ENCODE measurements around the gene SPTSSA. TPM values are rescaled to one million over a fixed set of nuclear protein-coding genes. Genes with fewer than 3 reads are reported as not detected.

The SPTSSA gene
- total RNA-seq, 4 donors from 2014 or later, result 4.8 to 45.7 (median 28.4) TPM

- Histone ChIP-seq H3K36me3 (no peaks in the 10 kb centered on the region), H3K4me1 (peaks cover 0 to 19% (median 5%) of the 10 kb centered on the region in 4 donors), H3K4me3 (no peak overlapping the region), H3K9me3 (peaks cover 8 to 9% of the 10 kb centered on the region in 2 donors), H3K27ac (no peak overlapping the region), H3K27me3 (no peaks in the 10 kb centered on the region)
- 81 to 87% methylated on average over 5 of the region's 5 CpGs for WGBS, 2 donors (ENCODE audit: low coverage in 1 of 2)
- no peak for TF ChIP-seq CTCF (IDR thresholded peaks at IDR 0.05)
- no peak for TF ChIP-seq POLR2AphosphoS5 (IDR thresholded peaks at IDR 0.05)
- no peak for TF ChIP-seq EP300 (IDR thresholded peaks at IDR 0.05; ENCODE audit: low read depth)
- no peak for TF ChIP-seq POLR2A (IDR thresholded peaks at IDR 0.05)
- intact Hi-C loops (cut with DNase I; ENCODE audit: low total_unique reads), result no loop called here
- in situ Hi-C loops (cut with MboI; ENCODE audit: low pct_ligation_motif_present in 1 of 4, low pct_unique_long_range_greater_than_20kb in 1 of 4, low sequenced_read_pairs in 3 of 4), result no loop called here
- DNase-seq, result peak; percentile 24
Measured at GRCh38 chr14:34425095-34425851, 36.8 kb downstream of the SPTSSA start.

- Histone ChIP-seq H3K4me3 (no peak overlapping the region), H3K9me3 (peaks cover 14 to 16% of the 10 kb centered on the region in 2 donors), H3K27me3 (no peaks in the 10 kb centered on the region), H3K36me3 (no peaks in the 10 kb centered on the region), H3K4me1 (peaks cover 0 to 19% (median 5%) of the 10 kb centered on the region in 4 donors), H3K27ac (no peak overlapping the region)
- no peak for TF ChIP-seq CTCF (IDR thresholded peaks at IDR 0.05)
- TF ChIP-seq POLR2A (IDR thresholded peaks at IDR 0.05), result no peak
- TF ChIP-seq POLR2AphosphoS5 (IDR thresholded peaks at IDR 0.05), result no peak
- no peak for TF ChIP-seq EP300 (IDR thresholded peaks at IDR 0.05; ENCODE audit: low read depth)
- DNase-seq, result no peak
- in situ Hi-C loops (cut with MboI; ENCODE audit: low pct_ligation_motif_present in 1 of 4, low pct_unique_long_range_greater_than_20kb in 1 of 4, low sequenced_read_pairs in 3 of 4) (no loop called here), intact Hi-C loops (cut with DNase I; ENCODE audit: low total_unique reads) (no loop called here)
- WGBS, 2 donors (ENCODE audit: low coverage in 1 of 2), result 92 to 98% methylated on average over 2 of the region's 2 CpGs
Measured at GRCh38 chr14:34424488-34424887, 37.6 kb downstream of the SPTSSA start.

GRCh38 chr14:34423445-34423844 lies 38.6 kb downstream of the SPTSSA start:
- intact Hi-C loops (cut with DNase I; ENCODE audit: low total_unique reads), result no loop called here
- no peak for DNase-seq
- no peak for TF ChIP-seq CTCF (IDR thresholded peaks at IDR 0.05)
- no peak for TF ChIP-seq EP300 (IDR thresholded peaks at IDR 0.05; ENCODE audit: low read depth)
- TF ChIP-seq POLR2AphosphoS5 (IDR thresholded peaks at IDR 0.05), result no peak
- TF ChIP-seq POLR2A (IDR thresholded peaks at IDR 0.05), result no peak
- Histone ChIP-seq H3K9me3 (peaks cover 14 to 17% of the 10 kb centered on the region in 2 donors), H3K27ac (no peak overlapping the region), H3K4me3 (no peak overlapping the region), H3K36me3 (no peaks in the 10 kb centered on the region), H3K27me3 (no peaks in the 10 kb centered on the region), H3K4me1 (peaks cover 0 to 19% (median 5%) of the 10 kb centered on the region in 4 donors)
- WGBS, 2 donors (ENCODE audit: low coverage in 1 of 2), result 89 to 92% methylated on average over 2 of the region's 2 CpGs
- in situ Hi-C loops (cut with MboI; ENCODE audit: low pct_ligation_motif_present in 1 of 4, low pct_unique_long_range_greater_than_20kb in 1 of 4, low sequenced_read_pairs in 3 of 4), result no loop called here

- TF ChIP-seq POLR2A (IDR thresholded peaks at IDR 0.05) (no peak), POLR2AphosphoS5 (IDR thresholded peaks at IDR 0.05) (no peak), EP300 (IDR thresholded peaks at IDR 0.05; ENCODE audit: low read depth) (no peak), CTCF (IDR thresholded peaks at IDR 0.05) (no peak)
- no peak overlapping the region for H3K4me3 ChIP-seq
- H3K9me3 ChIP-seq, result peaks cover 14 to 17% of the 10 kb centered on the region in 2 donors
- no peaks in the 10 kb centered on the region for H3K4me1 ChIP-seq
- no peak for DNase-seq
- H3K36me3 ChIP-seq, result no peaks in the 10 kb centered on the region
- 88 to 100% methylated on average over 1 to 6 of the region's 6 CpGs for WGBS, 2 donors (ENCODE audit: low coverage in 1 of 2)
- in situ Hi-C loops (cut with MboI; ENCODE audit: low pct_ligation_motif_present in 1 of 4, low pct_unique_long_range_greater_than_20kb in 1 of 4, low sequenced_read_pairs in 3 of 4), result no loop called here
- intact Hi-C loops (cut with DNase I; ENCODE audit: low total_unique reads), result no loop called here
- H3K27me3 ChIP-seq, result no peaks in the 10 kb centered on the region
- no peak overlapping the region for H3K27ac ChIP-seq
Measured at GRCh38 chr14:34420547-34421150, 41.4 kb downstream of the SPTSSA start.
